Measurements from ENCODE around the gene RPS29. TPM values are rescaled to one million over a fixed set of nuclear protein-coding genes. Genes with fewer than 3 reads are reported as not detected.
A peak's percentile ranks its signal among the peaks of the same experiment; 100 is the strongest.

Gene RPS29
- total and polyA plus RNA-seq, 2 of the 13 experiments (the other 11 are each of a cell fraction or from before 2014, with no cell fraction given) = 4,303 to 8,215 TPM

GRCh38 chr14:49598485-49599300 lies 12.5 kb upstream of the RPS29 start, which contains the start of gene LRR1 (continued):
- peak in 1 of 2 experiments; percentile 59; a peak in 1 of 4 replicates for TF ChIP-seq ATF4 (CRISPR knock-in tag; IDR thresholded peaks at IDR 0.05)
- no peak for TF ChIP-seq PHB2 (IDR thresholded peaks at IDR 0.05; ENCODE audit: partially characterized antibody)
- TF ChIP-seq RBM22 (optimal IDR thresholded peaks at IDR 0.05; ENCODE audit: low read length) = no peak
- peak; percentile 82; the same call in 1 of the 2 replicates for TF ChIP-seq ZNF552 (CRISPR knock-in tag; IDR thresholded peaks at IDR 0.05; ENCODE audit: borderline replicate concordance)
- peak; percentile 37; the same call in 1 of the 2 replicates for TF ChIP-seq NFYC (CRISPR knock-in tag; IDR thresholded peaks at IDR 0.05)
- TF ChIP-seq ZNF740 (CRISPR knock-in tag; IDR thresholded peaks at IDR 0.05) = no peak
- peak; percentile 11; the same call in 1 of the 2 replicates for TF ChIP-seq FOSL2 (CRISPR knock-in tag; IDR thresholded peaks at IDR 0.05)
- TF ChIP-seq ZNF446 (CRISPR knock-in tag; IDR thresholded peaks at IDR 0.05) = no peak
- peak; percentile 33 for TF ChIP-seq AFF4 (CRISPR knock-in tag; IDR thresholded peaks at IDR 0.05)
- peak; percentile 40 for TF ChIP-seq PTBP1 (IDR thresholded peaks at IDR 0.05; ENCODE audit: low read depth, low read length, poor library complexity, severe bottlenecking)
- no peak for TF ChIP-seq MYNN (CRISPR knock-in tag; IDR thresholded peaks at IDR 0.05; ENCODE audit: low read depth)
- TF ChIP-seq ZNF451 (CRISPR knock-in tag; IDR thresholded peaks at IDR 0.05) = no peak; the same call in 1 of the 2 replicates
- TF ChIP-seq ZBTB3 (CRISPR knock-in tag; IDR thresholded peaks at IDR 0.05; ENCODE audit: borderline replicate concordance, low read depth) = no peak
- no peak; the same call in 1 of the 2 replicates for TF ChIP-seq E2F2 (CRISPR knock-in tag; IDR thresholded peaks at IDR 0.05; ENCODE audit: borderline replicate concordance)
